Fibroblast of skin of left quadriceps (primary cell): ENCODE data around the gene PCBP3.
"Not testable (repeated sequence)": the region's sequence is repeated elsewhere in the genome, so short reads cannot be mapped to it uniquely, and the experiment has no call there.

Experiments
- DNase-seq, 2 experiments: peaks; one replicate each; pipeline ENCODE4 v3.0.0-alpha.2; 2013; ENCODE audit warnings: low read depth in 2 of 2

PCBP3 gene

GRCh38 chr21:45945066-45945867, 301.7 kb downstream of the PCBP3 start:
- DNase-seq: no peak

- DNase-seq: no peak
These were observed 302.3 kb downstream of the PCBP3 start for GRCh38 chr21:45945868-45946210.

GRCh38 chr21:45947296-45947695, 303.8 kb downstream of the PCBP3 start:
- DNase-seq: no peak

- no peak for DNase-seq
These were observed 304.3 kb downstream of the PCBP3 start for GRCh38 chr21:45947716-45948255.

- no peak for DNase-seq
These were observed 305.1 kb downstream of the PCBP3 start for GRCh38 chr21:45948576-45949141.

- no peak for DNase-seq
These were observed 306.6 kb downstream of the PCBP3 start for GRCh38 chr21:45949928-45950739.

GRCh38 chr21:45950740-45951515, 307.4 kb downstream of the PCBP3 start:
- peak in 1 of 2 experiments; percentile 18 for DNase-seq

- DNase-seq: no peak
These were observed 308.2 kb downstream of the PCBP3 start for GRCh38 chr21:45951676-45952075.

- not testable (repeated sequence) for DNase-seq
These were observed 309.0 kb downstream of the PCBP3 start for GRCh38 chr21:45952527-45952926.

- DNase-seq: no peak
These were observed 309.4 kb downstream of the PCBP3 start for GRCh38 chr21:45952974-45953373.

GRCh38 chr21:45954261-45954660, 310.7 kb downstream of the PCBP3 start:
- no peak for DNase-seq

- no peak for DNase-seq
These were observed 311.4 kb downstream of the PCBP3 start for GRCh38 chr21:45954921-45955320.

- DNase-seq: no peak
These were observed 314.0 kb downstream of the PCBP3 start for GRCh38 chr21:45957551-45957950.

GRCh38 chr21:45957981-45958600, 314.6 kb downstream of the PCBP3 start:
- no peak for DNase-seq

- DNase-seq: no peak
These were observed 315.7 kb downstream of the PCBP3 start for GRCh38 chr21:45959182-45959581.

- DNase-seq: no peak
These were observed 316.4 kb downstream of the PCBP3 start for GRCh38 chr21:45959779-45960390.

- DNase-seq: not testable (repeated sequence)
These were observed 317.9 kb downstream of the PCBP3 start for GRCh38 chr21:45961408-45961807.

- no peak for DNase-seq
These were observed 319.2 kb downstream of the PCBP3 start for GRCh38 chr21:45962531-45963231.

GRCh38 chr21:45963232-45963570, 319.7 kb downstream of the PCBP3 start:
- DNase-seq: no peak

GRCh38 chr21:45964649-45965048, 321.1 kb downstream of the PCBP3 start:
- no peak for DNase-seq
